ENCODE measurements around the gene DHRS4L2.
"Not testable (repeated sequence)": the region's sequence is repeated elsewhere in the genome, so short reads cannot be mapped to it uniquely, and the experiment has no call there.

The DHRS4L2 gene

DNA sequence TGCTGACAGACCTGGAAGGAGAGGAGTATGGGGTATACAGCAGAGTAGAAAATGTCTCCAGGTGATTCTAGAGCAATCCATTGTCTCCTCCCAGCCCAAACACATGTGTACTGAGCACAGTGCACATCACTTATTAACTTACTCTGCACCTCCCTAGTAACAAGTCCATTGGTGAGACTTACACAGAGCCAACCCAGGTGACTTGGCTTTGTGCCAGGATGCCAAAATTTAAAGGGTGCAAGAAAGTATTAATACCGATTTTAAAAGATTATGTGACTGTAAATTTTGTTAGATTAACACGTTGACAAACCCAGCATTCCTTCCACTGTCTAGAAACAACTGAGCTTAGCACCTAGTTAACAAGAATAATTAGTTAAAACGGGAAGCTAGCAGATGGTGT is 4.3 kb downstream of the DHRS4L2 start:
- H3K27me3 ChIP-seq (replicated peaks; ENCODE audit: insufficient read depth, low read length); H3K9me2 ChIP-seq (replicated peaks; ENCODE audit: insufficient read depth, low read length); H3K27ac ChIP-seq (ENCODE audit: low read length); H3K4me3 ChIP-seq (ENCODE audit: low read length); H4K20me1 ChIP-seq (ENCODE audit: insufficient read depth, low read length); H3K9ac ChIP-seq (ENCODE audit: low read length); DNase-seq; H3K79me2 ChIP-seq (ENCODE audit: low read length); H3K36me3 ChIP-seq (replicated peaks; ENCODE audit: insufficient read depth, low read length); H3K4me2 ChIP-seq (ENCODE audit: low read depth, low read length); H3F3A ChIP-seq (ENCODE audit: insufficient read depth, low read length); H2AFZ ChIP-seq (ENCODE audit: low read length); H3K4me1 ChIP-seq (ENCODE audit: low read length); H3K9me3 ChIP-seq (replicated peaks; ENCODE audit: insufficient read depth, low read length): not testable (repeated sequence)

DNA sequence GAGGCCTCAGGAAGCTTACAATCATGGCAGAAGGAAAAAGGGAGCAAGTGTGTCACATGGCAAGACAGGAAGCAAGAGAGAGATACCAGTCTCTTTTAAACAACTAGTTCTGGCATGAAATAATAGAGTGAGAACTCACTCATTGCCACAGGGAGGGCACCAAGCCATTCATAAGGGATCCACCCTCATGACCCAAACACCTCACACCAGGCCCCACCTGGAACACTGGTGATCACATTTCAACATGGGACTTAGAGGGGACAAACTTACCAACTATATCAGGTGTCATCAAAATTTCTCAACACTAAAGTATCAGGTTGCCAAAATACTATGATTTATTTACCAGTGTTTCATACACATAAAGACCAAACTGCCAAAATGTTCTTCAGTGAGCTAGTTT is 7.3 kb downstream of the DHRS4L2 start:
- H3K9ac ChIP-seq (ENCODE audit: low read length); H3K27ac ChIP-seq (ENCODE audit: low read length); H3K36me3 ChIP-seq (replicated peaks; ENCODE audit: insufficient read depth, low read length); H2AFZ ChIP-seq (ENCODE audit: low read length); DNase-seq; H3K4me3 ChIP-seq (ENCODE audit: low read length); H3K4me1 ChIP-seq (ENCODE audit: low read length); H3K4me2 ChIP-seq (ENCODE audit: low read depth, low read length); H3K9me2 ChIP-seq (replicated peaks; ENCODE audit: insufficient read depth, low read length); H3K9me3 ChIP-seq (replicated peaks; ENCODE audit: insufficient read depth, low read length); H3F3A ChIP-seq (ENCODE audit: insufficient read depth, low read length); H4K20me1 ChIP-seq (ENCODE audit: insufficient read depth, low read length); H3K27me3 ChIP-seq (replicated peaks; ENCODE audit: insufficient read depth, low read length); H3K79me2 ChIP-seq (ENCODE audit: low read length): not testable (repeated sequence)

DNA sequence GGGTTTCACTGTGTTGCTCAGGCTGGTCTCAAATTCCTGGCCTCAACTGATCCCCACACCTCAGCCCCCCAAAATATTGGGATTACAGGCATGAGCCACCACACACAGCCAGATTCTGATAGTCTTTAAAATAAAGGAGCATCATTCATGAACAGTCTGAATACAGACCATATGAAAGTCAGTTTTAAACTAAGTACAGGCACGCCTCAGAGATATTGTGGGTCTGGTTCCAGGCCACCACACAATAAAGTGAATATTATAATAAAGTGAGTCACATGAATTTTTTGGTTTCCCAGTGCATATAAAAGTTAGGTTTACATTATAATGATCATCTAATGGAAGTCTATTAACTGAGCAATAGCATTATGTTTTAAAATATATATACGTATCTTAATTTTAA is 8.1 kb downstream of the DHRS4L2 start:
- H3K9me2 ChIP-seq (replicated peaks; ENCODE audit: insufficient read depth, low read length); H3K4me1 ChIP-seq (ENCODE audit: low read length); H3F3A ChIP-seq (ENCODE audit: insufficient read depth, low read length); H4K20me1 ChIP-seq (ENCODE audit: insufficient read depth, low read length); H3K4me2 ChIP-seq (ENCODE audit: low read depth, low read length); H3K9ac ChIP-seq (ENCODE audit: low read length); H3K27ac ChIP-seq (ENCODE audit: low read length); H3K36me3 ChIP-seq (replicated peaks; ENCODE audit: insufficient read depth, low read length); H3K9me3 ChIP-seq (replicated peaks; ENCODE audit: insufficient read depth, low read length); H3K4me3 ChIP-seq (ENCODE audit: low read length); H2AFZ ChIP-seq (ENCODE audit: low read length); H3K27me3 ChIP-seq (replicated peaks; ENCODE audit: insufficient read depth, low read length); DNase-seq; H3K79me2 ChIP-seq (ENCODE audit: low read length): not testable (repeated sequence)

DNA sequence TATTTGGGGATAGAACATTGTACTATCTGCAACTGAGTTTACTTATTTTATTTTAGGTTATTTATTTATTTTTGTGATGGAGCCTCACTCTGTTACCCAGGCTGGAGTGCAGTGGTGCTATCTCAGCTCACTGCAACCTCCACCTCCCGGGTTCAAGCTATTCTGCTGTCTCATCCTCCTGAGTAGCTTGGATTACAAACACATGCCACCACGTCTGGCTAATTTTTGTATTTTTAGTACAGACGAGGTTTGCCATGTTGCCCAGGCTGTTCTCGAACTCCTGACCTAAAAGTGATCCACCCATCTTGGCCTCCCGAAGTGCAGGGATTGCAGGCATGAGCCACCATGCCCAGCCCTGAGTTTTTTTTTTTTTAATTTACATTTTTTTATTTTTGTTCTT is 10.9 kb downstream of the DHRS4L2 start:
- not testable (repeated sequence) for H3K27me3 ChIP-seq (replicated peaks; ENCODE audit: insufficient read depth, low read length); H2AFZ ChIP-seq (ENCODE audit: low read length); H3K79me2 ChIP-seq (ENCODE audit: low read length); H3F3A ChIP-seq (ENCODE audit: insufficient read depth, low read length); H3K9me2 ChIP-seq (replicated peaks; ENCODE audit: insufficient read depth, low read length); H3K4me2 ChIP-seq (ENCODE audit: low read depth, low read length); H3K9me3 ChIP-seq (replicated peaks; ENCODE audit: insufficient read depth, low read length); H3K4me1 ChIP-seq (ENCODE audit: low read length); H4K20me1 ChIP-seq (ENCODE audit: insufficient read depth, low read length); H3K4me3 ChIP-seq (ENCODE audit: low read length); H3K27ac ChIP-seq (ENCODE audit: low read length); DNase-seq; H3K9ac ChIP-seq (ENCODE audit: low read length); H3K36me3 ChIP-seq (replicated peaks; ENCODE audit: insufficient read depth, low read length)

DNA sequence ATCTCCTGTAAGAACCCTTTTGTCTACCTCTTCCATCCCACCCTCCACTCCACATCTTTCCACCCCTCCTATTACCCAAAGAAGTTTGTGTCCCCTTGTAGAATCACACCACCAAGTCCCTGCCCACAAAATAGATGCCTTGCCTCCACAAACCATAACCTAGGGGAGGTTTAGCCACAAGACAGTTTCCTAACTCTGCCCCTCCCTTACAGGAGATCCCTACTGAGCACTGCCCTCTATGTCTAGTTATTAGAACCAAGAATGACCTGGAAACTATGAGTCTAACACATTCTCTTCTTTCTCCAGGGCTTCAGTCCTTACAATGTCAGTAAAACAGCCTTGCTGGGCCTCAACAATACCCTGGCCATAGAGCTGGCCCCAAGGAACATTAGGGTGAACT is 12.3 kb downstream of the DHRS4L2 start:
- H2AFZ ChIP-seq (ENCODE audit: low read length); H4K20me1 ChIP-seq (ENCODE audit: insufficient read depth, low read length); H3K9me3 ChIP-seq (replicated peaks; ENCODE audit: insufficient read depth, low read length); H3K4me2 ChIP-seq (ENCODE audit: low read depth, low read length); H3K4me1 ChIP-seq (ENCODE audit: low read length); H3K4me3 ChIP-seq (ENCODE audit: low read length); H3K27me3 ChIP-seq (replicated peaks; ENCODE audit: insufficient read depth, low read length); H3K36me3 ChIP-seq (replicated peaks; ENCODE audit: insufficient read depth, low read length); H3K9ac ChIP-seq (ENCODE audit: low read length); H3K9me2 ChIP-seq (replicated peaks; ENCODE audit: insufficient read depth, low read length); DNase-seq; H3K27ac ChIP-seq (ENCODE audit: low read length); H3F3A ChIP-seq (ENCODE audit: insufficient read depth, low read length); H3K79me2 ChIP-seq (ENCODE audit: low read length): not testable (repeated sequence)

DNA sequence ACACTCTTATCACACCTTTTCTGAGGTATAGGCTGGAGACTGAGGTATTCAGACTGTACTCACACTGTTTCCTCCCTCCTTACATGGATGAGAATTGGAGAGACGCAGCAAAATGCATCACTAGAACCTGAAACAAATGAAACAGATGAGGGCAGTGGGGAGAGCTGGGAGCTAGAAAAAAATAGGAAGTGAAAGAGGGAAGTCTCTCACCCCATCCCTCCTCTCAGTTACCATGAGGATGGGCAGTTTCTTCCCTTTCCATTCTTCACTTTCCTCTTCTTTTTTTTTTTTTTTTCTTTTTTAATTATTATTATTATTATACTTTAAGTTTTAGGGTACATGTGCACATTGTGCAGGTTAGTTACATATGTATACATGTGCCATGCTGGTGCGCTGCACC is 12.9 kb downstream of the DHRS4L2 start:
- H3F3A ChIP-seq (ENCODE audit: insufficient read depth, low read length); H3K9me2 ChIP-seq (replicated peaks; ENCODE audit: insufficient read depth, low read length); H2AFZ ChIP-seq (ENCODE audit: low read length); H3K27me3 ChIP-seq (replicated peaks; ENCODE audit: insufficient read depth, low read length); H3K4me3 ChIP-seq (ENCODE audit: low read length); H3K27ac ChIP-seq (ENCODE audit: low read length); H3K9ac ChIP-seq (ENCODE audit: low read length); H4K20me1 ChIP-seq (ENCODE audit: insufficient read depth, low read length); H3K9me3 ChIP-seq (replicated peaks; ENCODE audit: insufficient read depth, low read length); DNase-seq; H3K36me3 ChIP-seq (replicated peaks; ENCODE audit: insufficient read depth, low read length); H3K79me2 ChIP-seq (ENCODE audit: low read length); H3K4me1 ChIP-seq (ENCODE audit: low read length); H3K4me2 ChIP-seq (ENCODE audit: low read depth, low read length): not testable (repeated sequence)

DNA sequence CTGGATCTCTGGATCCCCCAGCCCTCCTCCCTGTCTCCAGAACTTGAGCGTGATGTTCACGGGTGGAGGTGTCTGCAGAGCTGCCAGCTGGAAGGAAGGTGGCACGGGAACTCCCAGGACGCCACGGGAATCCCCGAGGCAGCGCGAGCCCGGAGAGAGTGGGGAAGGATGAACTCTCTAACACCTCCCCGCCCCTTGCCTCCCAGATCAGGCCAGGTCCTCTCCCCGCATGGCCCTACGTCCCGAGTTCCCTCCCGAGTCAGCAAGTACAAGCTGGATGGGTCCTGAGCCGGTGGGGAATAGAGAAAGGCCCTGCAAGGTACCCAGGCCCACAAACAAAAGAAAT is 17.7 kb downstream of the DHRS4L2 start:
- H3K9me2 ChIP-seq (replicated peaks; ENCODE audit: insufficient read depth, low read length); H3K9ac ChIP-seq (ENCODE audit: low read length); H2AFZ ChIP-seq (ENCODE audit: low read length); DNase-seq; H3K36me3 ChIP-seq (replicated peaks; ENCODE audit: insufficient read depth, low read length); H3K27ac ChIP-seq (ENCODE audit: low read length); H3K9me3 ChIP-seq (replicated peaks; ENCODE audit: insufficient read depth, low read length); H3K4me1 ChIP-seq (ENCODE audit: low read length); H3K4me3 ChIP-seq (ENCODE audit: low read length); H3F3A ChIP-seq (ENCODE audit: insufficient read depth, low read length); H4K20me1 ChIP-seq (ENCODE audit: insufficient read depth, low read length); H3K27me3 ChIP-seq (replicated peaks; ENCODE audit: insufficient read depth, low read length); H3K4me2 ChIP-seq (ENCODE audit: low read depth, low read length); H3K79me2 ChIP-seq (ENCODE audit: low read length): not testable (repeated sequence)

DNA sequence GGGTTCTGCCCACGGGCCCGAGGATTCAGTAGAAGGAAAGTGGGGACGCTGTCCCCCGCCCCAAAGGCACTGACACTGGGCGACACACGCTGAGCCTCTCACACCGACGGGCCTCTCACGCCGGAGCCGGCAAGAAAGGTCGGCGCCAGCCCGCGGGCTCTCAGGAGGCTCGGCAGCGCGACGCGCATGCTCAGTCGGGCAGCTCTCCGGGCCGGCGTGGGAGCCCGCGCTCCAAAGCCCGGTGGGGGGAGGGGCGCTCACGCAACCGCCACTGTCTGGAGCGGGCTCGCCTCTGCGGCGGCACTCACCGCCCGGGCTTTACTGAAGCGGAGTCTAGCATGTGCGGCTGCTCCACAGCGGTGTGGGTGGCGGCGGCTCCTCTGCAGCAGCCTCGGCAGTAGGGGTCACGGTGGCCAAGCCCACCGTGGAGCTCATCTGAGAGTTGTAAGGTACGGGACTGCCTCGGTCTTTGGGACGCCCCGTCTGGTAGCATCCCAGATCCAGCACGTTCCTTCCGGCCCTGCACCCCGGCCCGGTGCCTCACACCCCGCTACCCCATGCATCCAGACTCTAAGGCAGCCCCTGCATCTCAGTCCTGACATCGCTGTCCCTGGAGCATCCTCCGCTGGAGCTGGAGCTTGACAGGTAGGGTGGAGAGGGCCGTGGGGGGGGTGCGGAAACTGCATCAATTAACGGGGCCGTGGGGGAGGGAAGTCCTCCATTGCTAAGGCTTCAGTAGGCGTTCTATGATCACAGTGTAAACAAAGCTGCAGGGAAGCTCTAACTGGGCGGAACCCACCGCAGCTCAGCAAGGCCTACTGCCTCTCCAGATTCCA is 18.3 kb downstream of the DHRS4L2 start:
- H3K9ac ChIP-seq (ENCODE audit: low read length): not testable (repeated sequence)

More for the DNA sequence above, 18.3 kb downstream of the DHRS4L2 start:
- H3F3A ChIP-seq (ENCODE audit: insufficient read depth, low read length); H3K27me3 ChIP-seq (replicated peaks; ENCODE audit: insufficient read depth, low read length); H3K4me1 ChIP-seq (ENCODE audit: low read length); H3K79me2 ChIP-seq (ENCODE audit: low read length); H3K9me2 ChIP-seq (replicated peaks; ENCODE audit: insufficient read depth, low read length); H3K4me2 ChIP-seq (ENCODE audit: low read depth, low read length); H2AFZ ChIP-seq (ENCODE audit: low read length); H3K4me3 ChIP-seq (ENCODE audit: low read length); H3K9me3 ChIP-seq (replicated peaks; ENCODE audit: insufficient read depth, low read length); H3K27ac ChIP-seq (ENCODE audit: low read length); H3K36me3 ChIP-seq (replicated peaks; ENCODE audit: insufficient read depth, low read length); H4K20me1 ChIP-seq (ENCODE audit: insufficient read depth, low read length): not testable (repeated sequence)
- peak; percentile 7 for DNase-seq

Measured in MM.1S (cell line).